HG03060 (cell line): ENCODE data around the gene APBA2.

ENCODE experiments used
- ATAC-seq: cut with Tn5 transposase; IDR thresholded peaks from one replicate; pipeline ENCODE4 v1.9.1; 2021; ENCODE audit warnings: low read depth, moderate number of reproducible peaks; ENCODE audit not compliant: unreplicated experiment

The APBA2 gene

DNA sequence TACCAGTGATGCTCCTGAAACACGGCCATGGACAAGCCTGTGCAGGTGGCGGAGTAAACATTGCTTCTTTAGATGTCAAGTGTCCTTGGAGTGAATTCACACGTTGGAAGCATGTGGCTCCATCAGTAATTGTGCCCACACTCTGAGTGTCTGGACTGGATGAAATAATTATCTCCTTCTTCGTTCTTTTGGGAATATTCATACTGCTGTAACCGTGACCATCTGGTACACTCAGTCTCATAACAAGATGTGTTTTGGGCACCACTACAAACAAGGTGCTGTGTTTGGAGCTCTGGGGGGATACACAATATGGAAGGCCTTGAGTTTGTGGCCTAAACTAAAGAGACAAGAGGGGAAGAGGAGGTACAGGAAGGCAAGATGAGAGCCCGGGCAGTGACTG, 165.6 kb downstream of the APBA2 start:
- no peak for ATAC-seq

GRCh38 chr15:29053006-29053405, 167.2 kb downstream of the APBA2 start:
- ATAC-seq = no peak

GRCh38 chr15:29053661-29054131, 167.9 kb downstream of the APBA2 start:
- no peak for ATAC-seq

GRCh38 chr15:29054171-29055045, 168.6 kb downstream of the APBA2 start:
- no peak for ATAC-seq

GRCh38 chr15:29055876-29056275, 170.1 kb downstream of the APBA2 start:
- ATAC-seq = no peak

DNA sequence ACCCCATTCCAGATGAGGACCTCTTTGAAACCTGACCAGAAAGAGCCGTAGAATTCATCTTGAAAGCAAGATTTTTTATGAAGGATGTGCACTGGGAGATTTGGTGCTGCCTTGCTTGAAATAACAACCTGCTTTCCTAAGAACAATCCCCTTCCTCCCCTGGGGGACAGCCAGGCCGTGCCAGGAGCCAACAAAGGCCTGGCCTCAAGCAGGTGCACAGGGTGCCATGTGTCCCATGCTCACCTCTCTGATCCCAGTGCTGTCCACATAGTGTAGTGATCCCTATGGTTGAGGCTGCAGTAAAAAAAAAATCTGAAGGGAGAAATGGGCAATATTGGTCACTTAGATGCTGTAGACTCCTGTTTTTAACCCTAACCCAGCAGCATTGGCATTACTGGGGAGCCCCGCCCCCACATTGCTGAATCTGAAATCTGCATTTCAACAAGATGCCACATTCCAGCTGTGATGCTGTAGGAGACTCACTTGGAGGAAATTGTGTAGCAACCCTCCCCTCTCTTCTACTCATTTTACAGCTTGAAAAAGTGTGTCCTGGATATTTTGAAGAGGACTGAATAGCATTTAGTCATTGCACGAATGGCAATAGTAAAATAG, 171.2 kb downstream of the APBA2 start:
- ATAC-seq = no peak

- no peak for ATAC-seq
Observed at GRCh38 chr15:29057856-29058255, 172.1 kb downstream of the APBA2 start.

GRCh38 chr15:29058903-29059539, 173.2 kb downstream of the APBA2 start:
- no peak for ATAC-seq

DNA sequence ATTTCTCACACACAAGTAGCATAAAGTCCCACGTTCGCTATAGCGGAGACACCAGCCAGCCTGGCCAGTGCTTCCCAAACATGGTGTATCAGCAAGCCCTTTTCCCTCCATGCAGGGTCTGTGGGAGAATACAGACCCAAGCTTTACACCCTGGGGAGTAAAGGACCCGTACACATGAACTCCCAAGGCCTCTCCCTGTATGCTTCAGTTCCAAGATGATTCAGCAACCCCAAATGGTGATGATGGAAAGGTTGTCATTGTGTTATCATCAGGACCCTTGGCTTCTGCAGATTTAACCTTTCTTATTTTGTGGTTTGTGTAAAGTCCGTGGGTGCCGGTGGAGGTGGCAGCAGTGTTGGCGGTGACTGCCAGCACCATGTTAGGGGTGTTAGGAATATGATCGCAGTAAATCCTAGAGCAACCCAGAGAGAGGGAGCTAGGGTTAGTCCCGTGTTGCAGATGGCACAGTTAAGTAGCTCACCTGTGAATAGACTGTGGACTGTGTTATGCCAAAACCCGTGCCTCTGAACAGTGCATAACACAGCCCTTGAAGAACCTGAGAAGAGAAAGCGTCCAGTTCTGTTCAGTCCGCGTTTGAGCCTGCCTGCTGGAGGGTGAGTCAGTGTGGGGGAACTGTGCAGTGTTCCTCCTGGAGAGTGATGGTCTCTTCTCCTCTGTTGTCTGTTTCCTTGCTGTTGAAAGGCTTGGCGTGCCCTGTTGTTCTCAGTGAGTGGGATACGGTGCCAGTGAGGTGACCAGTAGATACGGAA, 174.3 kb downstream of the APBA2 start:
- no peak for ATAC-seq

- no peak for ATAC-seq
Observed at GRCh38 chr15:29061746-29062145, 176.0 kb downstream of the APBA2 start.

DNA sequence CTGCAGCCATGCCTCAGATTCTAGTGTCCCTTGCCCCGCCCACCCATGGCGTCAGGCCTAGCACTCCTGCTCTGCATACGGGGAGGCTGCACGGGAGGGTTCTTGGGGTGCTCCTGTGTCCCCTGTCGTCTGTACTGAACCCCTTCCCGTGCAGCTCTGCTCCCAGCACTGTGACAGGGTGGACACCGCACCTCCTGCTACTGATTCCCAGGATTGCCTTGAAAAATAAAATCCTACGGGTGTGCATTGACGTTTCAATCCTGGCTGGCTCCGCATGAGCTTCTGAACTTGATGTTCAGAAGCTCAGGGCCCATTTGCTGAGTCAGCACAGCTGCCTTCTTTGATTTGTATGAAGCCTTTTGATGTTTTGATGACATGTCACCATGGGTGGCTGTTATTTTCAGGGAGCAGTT, 176.4 kb downstream of the APBA2 start:
- ATAC-seq = no peak

- no peak for ATAC-seq
Observed at GRCh38 chr15:29062626-29063025, 176.9 kb downstream of the APBA2 start.

- no peak for ATAC-seq
Observed at GRCh38 chr15:29063646-29064045, 177.9 kb downstream of the APBA2 start.

DNA sequence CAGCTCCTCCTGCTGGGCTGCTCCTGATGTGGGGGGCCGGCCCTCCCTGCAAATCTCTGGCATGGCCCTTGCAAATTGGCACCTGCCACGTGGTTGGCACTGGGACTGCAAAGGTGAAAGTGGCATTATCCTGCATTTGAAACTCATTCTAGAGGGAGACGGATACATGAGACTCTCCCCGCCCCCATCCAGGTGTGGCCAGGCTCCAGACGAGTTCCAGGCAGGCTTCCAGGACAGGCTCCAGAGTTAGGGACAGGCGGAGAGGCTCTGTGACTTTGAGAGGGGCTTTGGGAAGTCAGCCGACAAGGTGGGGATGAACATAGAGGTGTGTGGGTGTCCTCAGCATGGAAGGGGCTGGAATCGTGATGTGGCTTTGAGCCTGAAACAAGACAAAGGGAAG, 178.5 kb downstream of the APBA2 start:
- no peak for ATAC-seq

- ATAC-seq = no peak
Observed at GRCh38 chr15:29064731-29065130, 179.0 kb downstream of the APBA2 start.

- ATAC-seq = no peak
Observed at GRCh38 chr15:29065571-29065970, 179.8 kb downstream of the APBA2 start.

- no peak for ATAC-seq
Observed at GRCh38 chr15:29066310-29066709, 180.5 kb downstream of the APBA2 start.

DNA sequence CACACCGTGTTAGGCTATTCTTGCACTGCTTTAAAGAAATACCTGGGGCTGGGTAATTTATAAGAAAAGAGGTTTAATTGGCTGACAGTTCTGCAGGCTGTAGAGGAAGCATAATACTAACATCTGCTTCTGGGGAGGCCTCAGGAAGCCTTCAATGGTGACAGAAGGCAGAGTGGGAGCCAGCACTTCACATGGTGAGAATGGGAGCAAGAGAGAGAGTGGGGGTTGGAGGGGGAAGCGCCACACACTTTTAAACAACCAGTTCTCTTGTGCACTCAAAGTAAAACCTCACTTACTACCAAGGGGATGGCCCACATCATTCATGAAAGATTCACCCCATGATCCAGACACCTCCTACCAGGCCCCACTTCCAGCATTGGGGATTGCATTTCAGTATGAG, 181.1 kb downstream of the APBA2 start:
- ATAC-seq = no peak

DNA sequence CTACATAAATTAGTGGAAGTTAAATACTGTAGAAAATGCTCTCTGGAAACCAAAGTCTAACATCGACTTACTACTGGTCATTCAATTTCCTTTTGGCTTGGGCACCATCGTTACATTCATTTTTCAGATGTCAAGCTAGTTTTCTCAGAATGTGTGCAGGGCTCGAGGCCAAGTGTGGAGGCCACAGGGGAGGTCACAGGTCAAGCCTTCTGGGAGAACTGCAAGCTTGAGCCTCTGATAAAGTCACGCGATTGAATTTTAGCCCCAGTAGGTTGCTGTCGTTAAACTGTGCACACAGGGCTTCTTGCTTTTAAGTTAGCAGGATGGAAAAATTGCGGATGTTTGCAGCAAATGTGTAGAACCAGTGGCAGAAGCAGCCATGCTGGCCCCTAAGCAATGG, 182.2 kb downstream of the APBA2 start:
- ATAC-seq = no peak

GRCh38 chr15:29070471-29071231, 184.9 kb downstream of the APBA2 start:
- ATAC-seq = no peak
